NT2/D1 (cell line): ENCODE measurements around the gene TPI1.
A peak's percentile ranks its signal among the peaks of the same experiment; 100 is the strongest.

Source experiments
- DNase-seq: peaks from one replicate; pipeline ENCODE4 v3.0.0-alpha.2; 2011; ENCODE audit warnings: low read depth, low spot score
- H3K27me3 ChIP-seq: 2 replicates; pipeline ENCODE4 v1.6.0; 2011; ENCODE audit warnings: mild to moderate bottlenecking; ENCODE audit not compliant: insufficient read length, insufficient read depth
- H3K36me3 ChIP-seq: 2 replicates; pipeline ENCODE4 v1.6.1; 2011; ENCODE audit warnings: mild to moderate bottlenecking, low read length, mixed read lengths; ENCODE audit not compliant: insufficient read depth, insufficient read length
- H3K4me1 ChIP-seq: 2 replicates; pipeline ENCODE4 v1.5.1; 2011; ENCODE audit not compliant: insufficient read depth, insufficient read length
- H3K4me3 ChIP-seq: 2 replicates; pipeline ENCODE4 v1.5.1; 2011; ENCODE audit warnings: low read depth; ENCODE audit not compliant: insufficient read length
- H3K9ac ChIP-seq: 2 replicates; pipeline ENCODE4 v1.6.0; 2011; ENCODE audit warnings: low read depth; ENCODE audit not compliant: insufficient read length
- H3K9me3 ChIP-seq: 2 replicates; pipeline ENCODE4 v1.5.1; 2011; ENCODE audit warnings: mild to moderate bottlenecking, low read length; ENCODE audit not compliant: insufficient read depth
- SUZ12 ChIP-seq: IDR thresholded peaks from 2 replicates; pipeline ENCODE4 v1.6.1; 2011; ENCODE audit not compliant: insufficient read length, insufficient read depth; ENCODE audit errors: extremely low read depth
- YY1 ChIP-seq: IDR thresholded peaks from 2 replicates; pipeline ENCODE4 v1.6.1; 2011; ENCODE audit not compliant: insufficient read length, insufficient read depth
- ZNF274 ChIP-seq: IDR thresholded peaks from 2 replicates; pipeline ENCODE4 v1.6.1; 2011; ENCODE audit warnings: mild to moderate bottlenecking, low read depth, low read length

The TPI1 gene

DNA sequence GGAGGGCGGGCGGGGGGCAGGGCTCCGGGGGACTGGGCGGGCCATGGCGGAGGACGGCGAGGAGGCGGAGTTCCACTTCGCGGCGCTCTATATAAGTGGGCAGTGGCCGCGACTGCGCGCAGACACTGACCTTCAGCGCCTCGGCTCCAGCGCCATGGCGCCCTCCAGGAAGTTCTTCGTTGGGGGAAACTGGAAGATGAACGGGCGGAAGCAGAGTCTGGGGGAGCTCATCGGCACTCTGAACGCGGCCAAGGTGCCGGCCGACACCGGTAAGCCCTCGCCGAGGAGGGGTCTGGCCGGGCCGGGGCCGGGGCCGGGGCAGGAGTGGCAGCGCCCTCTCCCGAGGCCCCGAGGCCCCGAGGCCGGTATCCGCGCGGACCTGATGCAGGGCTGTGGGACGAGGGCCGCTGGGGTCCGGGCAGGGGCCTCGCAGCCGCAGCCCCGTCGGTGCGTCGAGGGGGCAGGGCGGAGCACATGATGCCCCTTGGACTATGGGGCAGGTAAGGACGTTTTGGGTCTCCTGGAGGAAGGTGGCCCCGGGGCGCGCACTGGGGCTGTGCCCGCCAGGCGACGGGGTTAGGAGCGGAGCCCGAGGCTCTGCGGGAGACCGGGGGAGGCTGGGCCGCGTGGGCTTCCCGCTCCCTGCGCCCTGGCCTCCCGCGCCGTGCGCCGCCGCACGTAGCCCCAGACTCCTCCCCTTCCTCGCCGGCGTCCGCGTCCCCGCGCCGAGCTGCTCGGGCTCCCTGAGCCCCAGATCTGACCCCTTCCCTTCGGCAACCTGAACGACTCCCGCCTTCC is at the start of gene TPI1:
Gene TPI1 (plus strand): TSS at position 119 of the 798 bp plus-strand sequence. CDS start 36 bp downstream, at position 155.
- no peaks in the 10 kb centered on the region for H3K9me3 ChIP-seq
- peaks cover 83% of the 10 kb centered on the region for H3K36me3 ChIP-seq
- TF ChIP-seq YY1 (peak; percentile 37), ZNF274 (no peak)
- DNase-seq: peak; percentile 81
- H3K4me3 ChIP-seq: peak within 1 kb of the TSS; percentile 97
- no peaks in the 10 kb centered on the region for H3K27me3 ChIP-seq
- peaks cover 38% of the 10 kb centered on the region for H3K4me1 ChIP-seq
- H3K9ac ChIP-seq: peak within 1 kb of the TSS; percentile 97

DNA sequence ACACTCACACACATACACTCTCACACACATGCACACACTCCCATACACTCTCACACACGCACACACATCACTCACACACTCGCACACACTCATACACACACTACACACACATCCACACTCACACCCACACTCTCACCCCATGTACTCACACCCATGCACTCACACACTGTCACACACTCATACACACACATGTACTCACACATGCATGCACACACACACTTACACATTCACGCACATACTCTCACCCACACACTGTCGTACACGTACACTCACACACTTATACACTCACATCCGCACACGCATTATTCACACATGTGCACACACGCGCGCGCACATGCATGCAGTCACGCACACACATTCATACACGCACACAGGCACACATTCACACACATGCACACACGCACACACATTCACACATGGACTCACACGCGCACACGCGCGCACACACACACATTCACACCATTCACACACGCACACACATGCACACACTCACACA is 49.6 kb upstream of the TPI1 start:
- TF ChIP-seq SUZ12: no peak
- Histone ChIP-seq H3K9ac (no peak overlapping the region), H3K27me3 (peaks cover 23% of the 10 kb centered on the region), H3K4me1 (peaks cover 42% of the 10 kb centered on the region), H3K36me3 (no peaks in the 10 kb centered on the region), H3K4me3 (no peak overlapping the region), H3K9me3 (no peaks in the 10 kb centered on the region)
- DNase-seq: no peak

DNA sequence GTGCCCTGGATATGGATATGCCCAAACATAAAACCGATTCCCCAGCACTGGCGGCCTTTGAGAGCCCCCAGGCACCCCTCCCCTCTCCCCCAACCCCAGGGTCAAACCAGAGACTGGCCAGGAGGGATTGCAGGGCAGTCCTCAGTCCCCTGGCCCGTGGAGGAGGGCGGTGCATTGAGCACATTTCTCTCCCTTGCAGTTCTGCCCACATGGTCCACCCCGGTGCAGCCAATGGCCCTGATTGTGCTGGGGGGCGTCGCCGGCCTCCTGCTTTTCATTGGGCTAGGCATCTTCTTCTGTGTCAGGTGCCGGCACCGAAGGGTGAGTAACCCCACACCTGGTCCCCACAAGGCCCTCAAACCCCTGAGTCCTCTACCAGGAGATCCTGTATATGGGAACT is 49.1 kb upstream of the TPI1 start:
- TF ChIP-seq SUZ12: no peak
- no peak for TF ChIP-seq YY1
- TF ChIP-seq ZNF274: no peak
- no peaks in the 10 kb centered on the region for H3K36me3 ChIP-seq
- peaks cover 23% of the 10 kb centered on the region for H3K27me3 ChIP-seq
- no peaks in the 10 kb centered on the region for H3K9me3 ChIP-seq
- peak overlapping the region; percentile 3 for H3K4me3 ChIP-seq
- H3K9ac ChIP-seq: peak overlapping the region; percentile 7
- H3K4me1 ChIP-seq: peaks cover 46% of the 10 kb centered on the region
- DNase-seq: no peak

DNA sequence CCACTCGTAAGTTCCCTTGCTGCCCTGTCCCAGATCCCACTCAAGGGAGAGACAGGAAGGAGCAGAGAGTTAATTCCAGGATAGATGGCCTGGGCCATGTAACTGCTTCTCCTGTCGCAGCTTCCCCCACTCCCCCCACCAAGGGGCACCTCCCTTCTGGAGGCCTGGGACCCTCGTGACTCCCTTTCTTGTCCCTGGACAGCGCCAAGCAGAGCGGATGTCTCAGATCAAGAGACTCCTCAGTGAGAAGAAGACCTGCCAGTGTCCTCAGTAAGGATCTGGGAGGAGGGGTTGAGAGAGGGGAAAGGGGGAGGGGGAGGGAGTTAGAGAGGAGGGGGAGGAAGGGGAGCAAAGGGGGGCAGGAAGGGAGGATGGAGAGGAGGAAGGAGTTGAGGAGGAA is 48.7 kb upstream of the TPI1 start:
- H3K4me1 ChIP-seq: peaks cover 50% of the 10 kb centered on the region
- peaks cover 23% of the 10 kb centered on the region for H3K27me3 ChIP-seq
- no peak for TF ChIP-seq SUZ12
- TF ChIP-seq ZNF274: no peak
- TF ChIP-seq YY1: no peak
- H3K9ac ChIP-seq: peak overlapping the region; percentile 7
- H3K36me3 ChIP-seq: no peaks in the 10 kb centered on the region
- peak overlapping the region; percentile 3 for H3K4me3 ChIP-seq
- no peak for DNase-seq
- H3K9me3 ChIP-seq: no peaks in the 10 kb centered on the region

DNA sequence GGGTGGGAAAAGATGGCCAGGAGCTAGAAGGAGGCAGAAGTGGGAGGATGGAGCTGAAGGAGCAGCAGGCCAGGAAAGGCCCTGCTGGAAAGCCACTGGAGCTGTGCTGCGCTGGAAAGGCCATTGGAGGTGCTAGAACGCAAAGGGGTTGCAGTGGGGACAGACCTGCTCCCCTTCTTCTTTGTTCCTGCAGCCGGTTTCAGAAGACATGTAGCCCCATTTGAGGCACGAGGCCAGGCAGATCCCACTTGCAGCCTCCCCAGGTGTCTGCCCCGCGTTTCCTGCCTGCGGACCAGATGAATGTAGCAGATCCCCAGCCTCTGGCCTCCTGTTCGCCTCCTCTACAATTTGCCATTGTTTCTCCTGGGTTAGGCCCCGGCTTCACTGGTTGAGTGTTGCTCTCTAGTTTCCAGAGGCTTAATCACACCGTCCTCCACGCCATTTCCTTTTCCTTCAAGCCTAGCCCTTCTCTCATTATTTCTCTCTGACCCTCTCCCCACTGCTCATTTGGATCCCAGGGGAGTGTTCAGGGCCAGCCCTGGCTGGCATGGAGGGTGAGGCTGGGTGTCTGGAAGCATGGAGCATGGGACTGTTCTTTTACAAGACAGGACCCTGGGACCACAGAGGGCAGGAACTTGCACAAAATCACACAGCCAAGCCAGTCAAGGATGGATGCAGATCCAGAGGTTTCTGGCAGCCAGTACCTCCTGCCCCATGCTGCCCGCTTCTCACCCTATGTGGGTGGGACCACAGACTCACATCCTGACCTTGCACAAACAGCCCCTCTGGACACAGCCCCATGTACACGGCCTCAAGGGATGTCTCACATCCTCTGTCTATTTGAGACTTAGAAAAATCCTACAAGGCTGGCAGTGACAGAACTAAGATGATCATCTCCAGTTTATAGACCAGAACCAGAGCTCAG is 48.0 kb upstream of the TPI1 start:
- H3K4me1 ChIP-seq: peaks cover 55% of the 10 kb centered on the region
- TF ChIP-seq SUZ12 (no peak), YY1 (no peak), ZNF274 (no peak)
- peaks cover 16% of the 10 kb centered on the region for H3K27me3 ChIP-seq

DNA sequence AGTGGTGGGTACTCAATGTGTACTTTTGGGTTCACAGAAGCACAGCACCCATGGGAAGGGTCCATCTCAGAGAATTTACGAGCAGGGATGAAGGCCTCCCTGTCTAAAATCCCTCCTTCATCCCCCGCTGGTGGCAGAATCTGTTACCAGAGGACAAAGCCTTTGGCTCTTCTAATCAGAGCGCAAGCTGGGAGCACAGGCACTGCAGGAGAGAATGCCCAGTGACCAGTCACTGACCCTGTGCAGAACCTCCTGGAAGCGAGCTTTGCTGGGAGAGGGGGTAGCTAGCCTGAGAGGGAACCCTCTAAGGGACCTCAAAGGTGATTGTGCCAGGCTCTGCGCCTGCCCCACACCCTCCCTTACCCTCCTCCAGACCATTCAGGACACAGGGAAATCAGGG is 47.2 kb upstream of the TPI1 start:
- Histone ChIP-seq H3K27me3 (peaks cover 8% of the 10 kb centered on the region), H3K4me1 (peaks cover 58% of the 10 kb centered on the region), H3K36me3 (peaks cover 12% of the 10 kb centered on the region), H3K9me3 (no peaks in the 10 kb centered on the region), H3K4me3 (no peak overlapping the region), H3K9ac (peak overlapping the region; percentile 53)
- no peak for DNase-seq
- TF ChIP-seq SUZ12 (no peak), YY1 (no peak), ZNF274 (no peak)

More for the DNA sequence above, 48.0 kb upstream of the TPI1 start:
- H3K4me3 ChIP-seq: no peak overlapping the region
- peaks cover 6% of the 10 kb centered on the region for H3K36me3 ChIP-seq
- H3K9ac ChIP-seq: peak overlapping the region; percentile 53
- no peak for DNase-seq
- H3K9me3 ChIP-seq: no peaks in the 10 kb centered on the region
